ENCODE data around the gene NKAIN2.

The NKAIN2 gene

DNA sequence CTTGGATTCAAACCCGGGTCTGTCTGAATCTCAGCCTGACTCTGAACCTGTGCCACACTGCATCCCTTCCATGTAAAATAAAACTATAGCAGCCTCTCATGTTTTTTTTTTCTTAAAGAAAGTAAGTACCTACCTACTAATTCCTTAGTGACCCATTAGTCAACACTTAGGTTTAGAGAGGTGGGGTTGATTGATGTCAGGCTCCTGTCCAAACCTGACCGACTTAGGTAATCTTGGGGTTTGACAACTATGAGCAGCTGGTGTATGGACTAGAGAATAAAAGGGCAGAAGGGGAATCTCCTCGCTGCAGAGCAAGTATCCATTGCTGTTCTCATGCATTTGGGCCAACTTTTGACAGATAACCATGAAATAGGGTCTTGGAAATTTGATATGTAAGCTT, 6.5 kb downstream of the NKAIN2 start:
- Histone ChIP-seq H3K27me3 (replicated peaks) (peaks cover under 1% of the 10 kb centered on the region), H3K36me3 (replicated peaks) (no peaks in the 10 kb centered on the region), H3K27ac (no peak overlapping the region), H3K4me3 (ENCODE audit: low read depth, low read length) (no peak overlapping the region)
- TF ChIP-seq, protein P1, sequence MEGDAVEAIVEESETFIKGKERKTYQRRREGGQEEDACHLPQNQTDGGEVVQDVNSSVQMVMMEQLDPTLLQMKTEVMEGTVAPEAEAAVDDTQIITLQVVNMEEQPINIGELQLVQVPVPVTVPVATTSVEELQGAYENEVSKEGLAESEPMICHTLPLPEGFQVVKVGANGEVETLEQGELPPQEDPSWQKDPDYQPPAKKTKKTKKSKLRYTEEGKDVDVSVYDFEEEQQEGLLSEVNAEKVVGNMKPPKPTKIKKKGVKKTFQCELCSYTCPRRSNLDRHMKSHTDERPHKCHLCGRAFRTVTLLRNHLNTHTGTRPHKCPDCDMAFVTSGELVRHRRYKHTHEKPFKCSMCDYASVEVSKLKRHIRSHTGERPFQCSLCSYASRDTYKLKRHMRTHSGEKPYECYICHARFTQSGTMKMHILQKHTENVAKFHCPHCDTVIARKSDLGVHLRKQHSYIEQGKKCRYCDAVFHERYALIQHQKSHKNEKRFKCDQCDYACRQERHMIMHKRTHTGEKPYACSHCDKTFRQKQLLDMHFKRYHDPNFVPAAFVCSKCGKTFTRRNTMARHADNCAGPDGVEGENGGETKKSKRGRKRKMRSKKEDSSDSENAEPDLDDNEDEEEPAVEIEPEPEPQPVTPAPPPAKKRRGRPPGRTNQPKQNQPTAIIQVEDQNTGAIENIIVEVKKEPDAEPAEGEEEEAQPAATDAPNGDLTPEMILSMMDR (IDR thresholded peaks at IDR 0.05; ENCODE audit: low read depth, low read length, missing control alignments): no peak
- no peak for DNase-seq
- in situ Hi-C loops (cut with HindIII; ENCODE audit: low pct_ligation_motif_present, low sequenced_read_pairs): no loop called here

DNA sequence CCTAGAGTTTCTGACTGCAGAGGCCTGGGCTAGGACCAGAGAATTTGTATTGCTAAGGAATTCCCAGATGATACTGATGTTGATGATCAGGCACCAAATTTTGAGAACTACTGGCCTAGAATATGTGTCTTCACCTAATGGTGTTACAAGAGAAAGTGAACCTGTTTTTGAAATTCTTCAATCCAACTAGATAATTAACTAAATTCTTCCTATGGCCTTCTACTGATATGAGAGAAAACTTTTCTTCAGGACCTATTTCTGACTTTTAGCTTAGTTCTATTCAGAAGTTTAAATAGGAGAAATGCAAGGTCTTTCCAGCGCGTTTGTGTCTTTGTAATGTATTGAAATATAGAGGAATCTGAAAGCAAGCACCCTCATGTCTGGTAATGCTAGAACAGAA, 7.3 kb downstream of the NKAIN2 start:
- H3K36me3 ChIP-seq (replicated peaks): no peaks in the 10 kb centered on the region
- no peak overlapping the region for H3K4me3 ChIP-seq (ENCODE audit: low read depth, low read length)
- H3K27me3 ChIP-seq (replicated peaks): no peaks in the 10 kb centered on the region
- DNase-seq: no peak
- TF ChIP-seq, protein P1 (IDR thresholded peaks at IDR 0.05; ENCODE audit: low read depth, low read length, missing control alignments): no peak
- H3K27ac ChIP-seq: no peak overlapping the region
- in situ Hi-C loops (cut with HindIII; ENCODE audit: low pct_ligation_motif_present, low sequenced_read_pairs): no loop called here

DNA sequence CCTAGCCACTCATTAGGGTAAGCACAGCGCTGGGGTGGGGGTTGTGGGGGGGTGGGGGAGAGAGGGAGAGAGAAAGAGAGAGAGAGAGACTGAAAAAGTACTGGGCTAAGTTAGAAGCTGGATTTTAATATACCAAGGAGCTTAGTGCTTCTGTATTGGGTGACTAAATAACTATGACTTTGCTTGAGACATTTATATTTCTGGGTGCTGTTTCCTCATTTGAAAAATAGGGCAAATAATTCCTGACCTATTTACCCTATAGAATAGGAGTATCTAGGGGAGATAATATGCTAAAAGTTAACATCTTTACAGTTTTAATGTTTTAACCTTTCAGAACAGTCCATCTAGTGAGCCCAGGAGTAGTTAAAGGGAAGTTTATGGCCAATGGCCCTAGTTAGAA, 7.7 kb downstream of the NKAIN2 start:
- Histone ChIP-seq H3K36me3 (replicated peaks) (no peaks in the 10 kb centered on the region), H3K27ac (no peak overlapping the region), H3K4me3 (ENCODE audit: low read depth, low read length) (no peak overlapping the region), H3K27me3 (replicated peaks) (no peaks in the 10 kb centered on the region)
- no peak for DNase-seq
- in situ Hi-C loops (cut with HindIII; ENCODE audit: low pct_ligation_motif_present, low sequenced_read_pairs): no loop called here
- TF ChIP-seq, protein P1 (IDR thresholded peaks at IDR 0.05; ENCODE audit: low read depth, low read length, missing control alignments): no peak

DNA sequence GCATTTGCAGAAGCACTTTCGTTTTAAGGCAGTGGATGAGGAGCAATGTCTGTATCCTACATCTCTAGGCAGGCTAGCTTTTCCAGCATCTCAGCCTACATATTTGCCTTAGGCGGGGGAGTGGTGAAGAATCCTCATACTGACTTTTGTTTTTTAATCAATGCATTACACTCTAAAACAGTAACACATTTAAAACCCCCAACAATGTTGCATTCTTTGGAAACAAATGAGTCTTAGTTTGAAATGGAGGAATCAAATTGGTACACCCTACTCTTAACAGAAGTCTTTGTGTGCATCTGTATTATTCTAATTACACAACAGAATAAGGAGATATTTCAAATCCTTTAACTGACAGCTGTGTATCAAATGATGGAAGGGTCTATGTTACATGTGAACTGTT, 9.0 kb downstream of the NKAIN2 start:
- Histone ChIP-seq H3K27ac (no peak overlapping the region), H3K36me3 (replicated peaks) (no peaks in the 10 kb centered on the region), H3K27me3 (replicated peaks) (no peaks in the 10 kb centered on the region), H3K4me3 (ENCODE audit: low read depth, low read length) (no peak overlapping the region)
- DNase-seq: no peak
- TF ChIP-seq, protein P1 (IDR thresholded peaks at IDR 0.05; ENCODE audit: low read depth, low read length, missing control alignments): no peak
- in situ Hi-C loops (cut with HindIII; ENCODE audit: low pct_ligation_motif_present, low sequenced_read_pairs): no loop called here

DNA sequence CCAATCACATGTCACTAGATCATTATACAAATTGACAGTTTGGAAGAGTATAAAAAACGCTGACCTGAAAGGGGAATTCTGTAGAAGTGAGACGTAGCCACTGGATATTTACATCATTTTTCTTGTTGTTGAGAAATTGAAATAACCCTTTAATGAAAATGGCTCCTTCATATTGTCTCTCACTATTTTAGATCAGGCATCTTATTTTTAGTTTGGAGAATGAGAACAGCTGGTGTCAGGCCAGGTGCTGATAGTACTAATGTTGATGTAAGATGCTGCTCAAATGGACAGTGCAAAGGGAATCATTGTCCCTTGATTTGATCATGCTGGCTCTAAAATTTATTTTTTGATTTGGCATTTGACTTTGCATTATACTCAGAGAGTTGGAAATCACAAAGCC, 17.4 kb downstream of the NKAIN2 start:
- H3K27ac ChIP-seq: no peak overlapping the region
- TF ChIP-seq, protein P1 (IDR thresholded peaks at IDR 0.05; ENCODE audit: low read depth, low read length, missing control alignments): no peak
- no peaks in the 10 kb centered on the region for H3K36me3 ChIP-seq (replicated peaks)
- in situ Hi-C loops (cut with HindIII; ENCODE audit: low pct_ligation_motif_present, low sequenced_read_pairs): no loop called here
- no peak for DNase-seq
- no peaks in the 10 kb centered on the region for H3K27me3 ChIP-seq (replicated peaks)
- no peak overlapping the region for H3K4me3 ChIP-seq (ENCODE audit: low read depth, low read length)

DNA sequence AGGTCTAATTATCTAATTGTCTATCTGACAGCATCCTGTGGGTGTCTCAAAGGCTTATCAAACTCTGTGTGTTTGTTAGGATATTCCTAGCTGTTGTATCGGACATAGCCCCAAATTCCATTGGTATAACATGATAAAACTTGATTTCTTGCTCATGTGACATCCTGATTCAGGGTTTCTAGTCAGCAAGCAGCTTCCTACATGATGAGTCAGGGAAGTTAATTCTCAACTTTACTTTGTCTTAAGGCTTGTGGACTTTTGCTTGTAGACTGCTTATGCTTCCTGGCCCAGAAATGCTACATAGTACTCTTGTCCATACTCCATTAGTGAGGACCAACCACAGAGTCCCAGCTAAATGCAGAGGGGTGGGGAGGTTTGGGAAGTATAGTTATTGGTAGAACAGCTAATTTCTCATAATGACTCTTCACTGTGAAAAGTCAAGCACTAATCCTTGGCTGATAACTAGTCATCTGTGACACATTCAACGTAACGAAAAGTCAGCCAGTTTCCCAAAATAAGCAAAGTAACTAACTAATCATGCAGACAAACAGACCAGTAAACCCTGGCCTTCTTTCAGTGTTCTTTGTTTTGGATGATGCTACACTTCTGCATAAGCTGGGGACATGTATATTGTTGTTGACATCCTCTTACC, 25.8 kb downstream of the NKAIN2 start:
- in situ Hi-C loops (cut with HindIII; ENCODE audit: low pct_ligation_motif_present, low sequenced_read_pairs): no loop called here
- no peaks in the 10 kb centered on the region for H3K36me3 ChIP-seq (replicated peaks)
- H3K4me3 ChIP-seq (ENCODE audit: low read depth, low read length): no peak overlapping the region
- H3K27ac ChIP-seq: no peak overlapping the region
- no peaks in the 10 kb centered on the region for H3K27me3 ChIP-seq (replicated peaks)
- TF ChIP-seq, protein P1 (IDR thresholded peaks at IDR 0.05; ENCODE audit: low read depth, low read length, missing control alignments): no peak
- DNase-seq: peak; percentile 24

Data from brain microvascular endothelial cell (primary cell).